ENCODE results near the gene DFFB.

DNA sequence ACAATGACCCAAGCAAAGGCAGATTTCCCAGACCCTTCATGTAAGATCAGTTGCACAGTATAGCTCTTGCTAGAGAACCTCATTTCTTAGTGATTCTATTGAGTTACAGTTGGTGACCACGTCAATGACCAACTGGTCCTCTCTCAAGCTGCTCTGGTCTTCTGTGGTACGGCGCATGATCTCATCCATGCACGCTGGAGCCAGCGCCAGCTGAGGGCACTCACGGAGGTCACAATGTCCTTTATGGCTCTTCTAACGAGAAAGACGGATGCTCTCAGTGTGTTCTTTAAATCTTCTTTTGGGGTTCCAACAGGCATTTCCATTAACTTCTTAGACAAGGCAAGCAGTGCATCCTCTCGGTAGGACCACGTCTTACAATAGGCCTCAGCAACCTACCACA lies 22.6 kb upstream of the DFFB start:
- no peak for TF ChIP-seq REST (IDR thresholded peaks at IDR 0.05; ENCODE audit: borderline replicate concordance)
- TF ChIP-seq CTCF (IDR thresholded peaks at IDR 0.05; ENCODE audit: poor library complexity, severe bottlenecking): no peak
- TF ChIP-seq TAF1 (IDR thresholded peaks at IDR 0.05; ENCODE audit: low read depth): no peak
- no peak for TF ChIP-seq RAD21 (conservative IDR thresholded peaks at IDR 0.05)
- no peak for TF ChIP-seq EZH2 (IDR thresholded peaks at IDR 0.05; ENCODE audit: borderline replicate concordance, insufficient read depth, low read length, poor library complexity, severe bottlenecking)
- no peak for TF ChIP-seq MXI1 (conservative IDR thresholded peaks at IDR 0.05; ENCODE audit: poor library complexity, severe bottlenecking)
- no peak for TF ChIP-seq POLR2AphosphoS5 (IDR thresholded peaks at IDR 0.05)

All from neural cell (in vitro differentiated cells).